HepG2 (cell line): Measurements from ENCODE around the gene CLEC16A. TPM values are rescaled to one million over a fixed set of nuclear protein-coding genes. Genes with fewer than 3 reads are reported as not detected.

Experiments
- BCL6 ChIP-seq: IDR thresholded peaks from 2 replicates; pipeline ENCODE4 v1.6.1; 2016; ENCODE audit warnings: missing genetic modification reagents, missing compliant biosample characterization
- IRF9 ChIP-seq: sonication (generic); formaldehyde crosslinking; IDR thresholded peaks from 2 replicates; pipeline ENCODE4 v1.8.0; 2022; ENCODE audit warnings: missing genetic modification reagents, mild to moderate bottlenecking, borderline replicate concordance
- SRSF1 ChIP-seq: fragments of 200-400 bp; formaldehyde crosslinking; optimal IDR thresholded peaks from 2 replicates; pipeline ENCODE3; 2017; ENCODE audit warnings: mild to moderate bottlenecking, low read depth, low read length, moderate library complexity
- STAT5B ChIP-seq: sonication (generic); formaldehyde crosslinking; IDR thresholded peaks from 2 replicates; pipeline ENCODE4 v1.4.0; 2020; ENCODE audit warnings: missing genetic modification reagents
- TAF15 ChIP-seq: fragments of 200-400 bp; formaldehyde crosslinking; IDR thresholded peaks from one replicate; pipeline ENCODE4 v1.6.1; 2018; ENCODE audit warnings: mild to moderate bottlenecking, low read depth, low read length; ENCODE audit not compliant: poor library complexity, severe bottlenecking
- ZBTB37 ChIP-seq: sonication (generic); formaldehyde crosslinking; IDR thresholded peaks from 2 replicates; pipeline ENCODE4 v1.4.0; 2020; ENCODE audit warnings: mild to moderate bottlenecking, missing genetic modification reagents
- ZBTB4 ChIP-seq: sonication (generic); formaldehyde crosslinking; IDR thresholded peaks from 2 replicates; pipeline ENCODE4 v1.4.0; 2020; ENCODE audit warnings: missing genetic modification reagents, mild to moderate bottlenecking, borderline replicate concordance
- ZNF17 ChIP-seq: sonication (generic); formaldehyde crosslinking; IDR thresholded peaks from 2 replicates; pipeline ENCODE4 v1.5.0; 2020; ENCODE audit warnings: mild to moderate bottlenecking, missing genetic modification reagents
- ZNF776 ChIP-seq: sonication (generic); formaldehyde crosslinking; IDR thresholded peaks from 2 replicates; pipeline ENCODE4 v1.4.0; 2020; ENCODE audit warnings: mild to moderate bottlenecking, missing genetic modification reagents
- polyA plus RNA-seq, 8 experiments: library from polyadenylated mRNA; depleted of rRNA in 3 of 8; stranded (reverse) in 7 of 8; unstranded in 1 of 8; fragments of >200 nt; fragmentation: Illumina TruSeq in 4 of 8; extraction: Trizol in 4 of 8; gene quantifications; 2 replicates each; pipeline versions ENCODE4 v1.2.1 to v1.2.3, GENCODE V29; 2011 to 2016; ENCODE audit warnings: low read depth in 4 of 8, missing spikeins in 1 of 8, mixed read lengths in 1 of 8; ENCODE audit not compliant: insufficient read depth in 1 of 8
- total RNA-seq, 5 experiments: library from RNA; depleted of rRNA; stranded (reverse); fragments of >200 nt; fragmentation: Illumina TruSeq; extraction: Trizol; gene quantifications; 2 replicates each; pipeline ENCODE4 v1.2.3, GENCODE V29; 2016; ENCODE audit warnings: low read depth in 1 of 5
- TF ChIP-seq, protein P1 (sequence below), 2 experiments: sonication (generic) in 1 of 2; formaldehyde crosslinking in 1 of 2; IDR thresholded peaks; 2 replicates each; pipeline versions ENCODE4 v1.4.0 to v1.6.1; 2018 to 2020; ENCODE audit warnings: missing genetic modification reagents in 2 of 2, borderline replicate concordance in 1 of 2, low read depth in 1 of 2, mild to moderate bottlenecking in 1 of 2, missing biosample characterization in 1 of 2
- TF ChIP-seq, protein P2 (sequence below): sonication (generic); formaldehyde crosslinking; IDR thresholded peaks from 2 replicates; pipeline ENCODE4 v1.5.0; 2020; ENCODE audit warnings: mild to moderate bottlenecking, missing genetic modification reagents, borderline replicate concordance

CLEC16A gene
- total and polyA plus RNA-seq, 2 of the 13 experiments (the other 11 are each of a cell fraction or from before 2014, with no cell fraction given): 8.5 to 10.3 TPM

DNA sequence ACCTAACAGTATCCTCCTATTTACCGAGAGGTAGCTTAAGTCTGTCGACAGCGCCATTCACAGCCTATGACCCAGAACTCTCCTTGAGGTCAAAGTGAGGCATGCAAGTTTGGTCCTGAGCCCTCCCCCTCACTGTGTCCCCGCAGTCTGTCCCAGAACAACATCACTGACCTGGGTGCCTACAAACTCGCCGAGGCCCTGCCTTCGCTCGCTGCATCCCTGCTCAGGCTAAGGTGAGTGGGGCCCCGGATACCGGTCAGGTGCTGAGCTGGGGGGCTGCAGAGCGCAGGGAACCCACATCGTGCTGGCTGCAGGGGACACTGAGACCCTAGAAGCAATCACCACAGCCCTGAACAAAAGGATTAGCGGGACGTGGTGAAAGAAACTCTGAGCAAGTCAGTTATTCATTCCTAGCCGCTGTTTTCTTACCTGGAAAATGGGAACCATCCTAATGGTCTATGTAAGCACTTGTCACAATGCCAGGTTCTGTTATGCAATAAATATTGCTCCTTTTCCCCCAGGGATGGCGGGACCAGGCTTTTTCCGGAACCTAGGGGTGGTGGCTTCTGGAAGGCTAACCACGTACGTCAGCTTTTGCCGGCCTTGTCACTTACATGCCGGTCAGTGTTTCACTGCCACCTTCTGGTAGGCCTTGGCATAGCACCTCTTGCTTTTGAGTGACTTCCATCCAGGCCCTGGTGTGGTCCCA is 25.9 kb upstream of the CLEC16A start (continued):
- TF ChIP-seq, protein P1, sequence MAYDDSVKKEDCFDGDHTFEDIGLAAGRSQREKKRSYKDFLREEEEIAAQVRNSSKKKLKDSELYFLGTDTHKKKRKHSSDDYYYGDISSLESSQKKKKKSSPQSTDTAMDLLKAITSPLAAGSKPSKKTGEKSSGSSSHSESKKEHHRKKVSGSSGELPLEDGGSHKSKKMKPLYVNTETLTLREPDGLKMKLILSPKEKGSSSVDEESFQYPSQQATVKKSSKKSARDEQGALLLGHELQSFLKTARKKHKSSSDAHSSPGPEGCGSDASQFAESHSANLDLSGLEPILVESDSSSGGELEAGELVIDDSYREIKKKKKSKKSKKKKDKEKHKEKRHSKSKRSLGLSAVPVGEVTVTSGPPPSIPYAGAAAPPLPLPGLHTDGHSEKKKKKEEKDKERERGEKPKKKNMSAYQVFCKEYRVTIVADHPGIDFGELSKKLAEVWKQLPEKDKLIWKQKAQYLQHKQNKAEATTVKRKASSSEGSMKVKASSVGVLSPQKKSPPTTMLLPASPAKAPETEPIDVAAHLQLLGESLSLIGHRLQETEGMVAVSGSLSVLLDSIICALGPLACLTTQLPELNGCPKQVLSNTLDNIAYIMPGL (CRISPR knock-in tag; IDR thresholded peaks at IDR 0.05; ENCODE audit: borderline replicate concordance in 1 of 2, low read depth in 1 of 2): peak; percentile 70 to 92
- no peak for TF ChIP-seq SRSF1
- TF ChIP-seq ZNF17 (CRISPR knock-in tag): no peak
- TF ChIP-seq ZNF776 (CRISPR knock-in tag): no peak
- peak; percentile 62; the same call in 1 of the 2 replicates for TF ChIP-seq ZBTB4
- TF ChIP-seq, protein P2, sequence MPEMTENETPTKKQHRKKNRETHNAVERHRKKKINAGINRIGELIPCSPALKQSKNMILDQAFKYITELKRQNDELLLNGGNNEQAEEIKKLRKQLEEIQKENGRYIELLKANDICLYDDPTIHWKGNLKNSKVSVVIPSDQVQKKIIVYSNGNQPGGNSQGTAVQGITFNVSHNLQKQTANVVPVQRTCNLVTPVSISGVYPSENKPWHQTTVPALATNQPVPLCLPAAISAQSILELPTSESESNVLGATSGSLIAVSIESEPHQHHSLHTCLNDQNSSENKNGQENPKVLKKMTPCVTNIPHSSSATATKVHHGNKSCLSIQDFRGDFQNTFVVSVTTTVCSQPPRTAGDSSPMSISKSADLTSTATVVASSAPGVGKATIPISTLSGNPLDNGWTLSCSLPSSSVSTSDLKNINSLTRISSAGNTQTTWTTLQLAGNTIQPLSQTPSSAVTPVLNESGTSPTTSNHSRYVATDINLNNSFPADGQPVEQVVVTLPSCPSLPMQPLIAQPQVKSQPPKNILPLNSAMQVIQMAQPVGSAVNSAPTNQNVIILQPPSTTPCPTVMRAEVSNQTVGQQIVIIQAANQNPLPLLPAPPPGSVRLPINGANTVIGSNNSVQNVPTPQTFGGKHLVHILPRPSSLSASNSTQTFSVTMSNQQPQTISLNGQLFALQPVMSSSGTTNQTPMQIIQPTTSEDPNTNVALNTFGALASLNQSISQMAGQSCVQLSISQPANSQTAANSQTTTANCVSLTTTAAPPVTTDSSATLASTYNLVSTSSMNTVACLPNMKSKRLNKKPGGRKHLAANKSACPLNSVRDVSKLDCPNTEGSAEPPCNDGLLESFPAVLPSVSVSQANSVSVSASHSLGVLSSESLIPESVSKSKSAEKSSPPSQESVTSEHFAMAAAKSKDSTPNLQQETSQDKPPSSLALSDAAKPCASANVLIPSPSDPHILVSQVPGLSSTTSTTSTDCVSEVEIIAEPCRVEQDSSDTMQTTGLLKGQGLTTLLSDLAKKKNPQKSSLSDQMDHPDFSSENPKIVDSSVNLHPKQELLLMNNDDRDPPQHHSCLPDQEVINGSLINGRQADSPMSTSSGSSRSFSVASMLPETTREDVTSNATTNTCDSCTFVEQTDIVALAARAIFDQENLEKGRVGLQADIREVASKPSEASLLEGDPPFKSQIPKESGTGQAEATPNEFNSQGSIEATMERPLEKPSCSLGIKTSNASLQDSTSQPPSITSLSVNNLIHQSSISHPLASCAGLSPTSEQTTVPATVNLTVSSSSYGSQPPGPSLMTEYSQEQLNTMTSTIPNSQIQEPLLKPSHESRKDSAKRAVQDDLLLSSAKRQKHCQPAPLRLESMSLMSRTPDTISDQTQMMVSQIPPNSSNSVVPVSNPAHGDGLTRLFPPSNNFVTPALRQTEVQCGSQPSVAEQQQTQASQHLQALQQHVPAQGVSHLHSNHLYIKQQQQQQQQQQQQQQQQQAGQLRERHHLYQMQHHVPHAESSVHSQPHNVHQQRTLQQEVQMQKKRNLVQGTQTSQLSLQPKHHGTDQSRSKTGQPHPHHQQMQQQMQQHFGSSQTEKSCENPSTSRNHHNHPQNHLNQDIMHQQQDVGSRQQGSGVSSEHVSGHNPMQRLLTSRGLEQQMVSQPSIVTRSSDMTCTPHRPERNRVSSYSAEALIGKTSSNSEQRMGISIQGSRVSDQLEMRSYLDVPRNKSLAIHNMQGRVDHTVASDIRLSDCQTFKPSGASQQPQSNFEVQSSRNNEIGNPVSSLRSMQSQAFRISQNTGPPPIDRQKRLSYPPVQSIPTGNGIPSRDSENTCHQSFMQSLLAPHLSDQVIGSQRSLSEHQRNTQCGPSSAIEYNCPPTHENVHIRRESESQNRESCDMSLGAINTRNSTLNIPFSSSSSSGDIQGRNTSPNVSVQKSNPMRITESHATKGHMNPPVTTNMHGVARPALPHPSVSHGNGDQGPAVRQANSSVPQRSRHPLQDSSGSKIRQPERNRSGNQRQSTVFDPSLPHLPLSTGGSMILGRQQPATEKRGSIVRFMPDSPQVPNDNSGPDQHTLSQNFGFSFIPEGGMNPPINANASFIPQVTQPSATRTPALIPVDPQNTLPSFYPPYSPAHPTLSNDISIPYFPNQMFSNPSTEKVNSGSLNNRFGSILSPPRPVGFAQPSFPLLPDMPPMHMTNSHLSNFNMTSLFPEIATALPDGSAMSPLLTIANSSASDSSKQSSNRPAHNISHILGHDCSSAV (CRISPR knock-in tag): no peak
- TF ChIP-seq IRF9 (CRISPR knock-in tag): peak; percentile 86
- TF ChIP-seq STAT5B: no peak
- TF ChIP-seq BCL6: peak; percentile 24; the same call in 1 of the 2 replicates
- TF ChIP-seq TAF15: no peak
- no peak for TF ChIP-seq ZBTB37 (CRISPR knock-in tag)
